Measurements from ENCODE around the gene RBFA. TPM values are rescaled to one million over a fixed set of nuclear protein-coding genes. Genes with fewer than 3 reads are reported as not detected.

RBFA gene
- total and polyA plus RNA-seq, 2 experiments from 2014 or later = 33.8 to 43.3 TPM

DNA sequence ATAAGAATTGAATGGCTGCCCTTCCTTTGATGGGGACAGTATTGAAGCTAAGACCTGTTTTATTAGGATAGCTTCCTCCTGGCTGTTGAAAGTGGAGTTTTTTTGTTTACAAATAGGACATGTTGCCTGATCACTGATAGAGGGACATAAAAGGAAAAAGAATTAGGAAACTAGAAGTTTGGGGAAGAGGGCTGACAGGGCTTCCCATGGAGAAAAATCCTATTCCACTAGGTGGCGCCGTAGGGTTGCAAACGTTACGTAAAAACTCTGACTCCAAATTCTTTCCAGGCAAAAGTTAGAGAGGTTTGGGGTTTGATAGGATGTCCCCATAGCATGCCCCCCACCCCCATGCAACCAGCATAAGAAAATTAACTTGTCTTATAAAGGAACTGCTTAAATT lies 11.1 kb upstream of the RBFA start:
- Mint-ChIP-seq H3K4me3 (no peak overlapping the region), H3K27ac (no peak overlapping the region), H3K36me3 (ENCODE audit: low read depth) (peaks cover 41% of the 10 kb centered on the region), H3K4me1 (no peaks in the 10 kb centered on the region), H3K9me3 (peaks cover 78% of the 10 kb centered on the region), H3K27me3 (ENCODE audit: insufficient read depth, low read depth, poor library complexity) (peaks cover 5% of the 10 kb centered on the region)
- TF ChIP-seq, protein P1, sequence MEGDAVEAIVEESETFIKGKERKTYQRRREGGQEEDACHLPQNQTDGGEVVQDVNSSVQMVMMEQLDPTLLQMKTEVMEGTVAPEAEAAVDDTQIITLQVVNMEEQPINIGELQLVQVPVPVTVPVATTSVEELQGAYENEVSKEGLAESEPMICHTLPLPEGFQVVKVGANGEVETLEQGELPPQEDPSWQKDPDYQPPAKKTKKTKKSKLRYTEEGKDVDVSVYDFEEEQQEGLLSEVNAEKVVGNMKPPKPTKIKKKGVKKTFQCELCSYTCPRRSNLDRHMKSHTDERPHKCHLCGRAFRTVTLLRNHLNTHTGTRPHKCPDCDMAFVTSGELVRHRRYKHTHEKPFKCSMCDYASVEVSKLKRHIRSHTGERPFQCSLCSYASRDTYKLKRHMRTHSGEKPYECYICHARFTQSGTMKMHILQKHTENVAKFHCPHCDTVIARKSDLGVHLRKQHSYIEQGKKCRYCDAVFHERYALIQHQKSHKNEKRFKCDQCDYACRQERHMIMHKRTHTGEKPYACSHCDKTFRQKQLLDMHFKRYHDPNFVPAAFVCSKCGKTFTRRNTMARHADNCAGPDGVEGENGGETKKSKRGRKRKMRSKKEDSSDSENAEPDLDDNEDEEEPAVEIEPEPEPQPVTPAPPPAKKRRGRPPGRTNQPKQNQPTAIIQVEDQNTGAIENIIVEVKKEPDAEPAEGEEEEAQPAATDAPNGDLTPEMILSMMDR (conservative IDR thresholded peaks at IDR 0.05; ENCODE audit: low read depth in 2 of 2) = peak; percentile 69 to 77
- no peak for TF ChIP-seq STAT1 (IDR thresholded peaks at IDR 0.05; ENCODE audit: unreplicated experiment)
- Histone ChIP-seq H3K9me2 (ENCODE audit: insufficient read depth) (no peaks in the 10 kb centered on the region), H4K20me1 (replicated peaks; ENCODE audit: insufficient read depth) (no peaks in the 10 kb centered on the region), H3K4me1 (ENCODE audit: insufficient read depth) (no peaks in the 10 kb centered on the region), H3K79me2 (replicated peaks; ENCODE audit: insufficient read depth) (no peaks in the 10 kb centered on the region), H3K27me3 (ENCODE audit: insufficient read depth) (no peaks in the 10 kb centered on the region), H3K27ac (ENCODE audit: low read depth) (no peak overlapping the region), H3F3A (replicated peaks; ENCODE audit: low read depth) (no peaks in the 10 kb centered on the region; the same call in 1 of the 2 replicates), H3K4me2 (no peak overlapping the region), H3K4me3 (no peak overlapping the region), H2AFZ (no peak overlapping the region), H3K36me3 (ENCODE audit: insufficient read depth) (peaks cover 4% of the 10 kb centered on the region)
- DNase-seq (ENCODE audit: low spot score) (peak; percentile 70), ATAC-seq (no peak)

DNA sequence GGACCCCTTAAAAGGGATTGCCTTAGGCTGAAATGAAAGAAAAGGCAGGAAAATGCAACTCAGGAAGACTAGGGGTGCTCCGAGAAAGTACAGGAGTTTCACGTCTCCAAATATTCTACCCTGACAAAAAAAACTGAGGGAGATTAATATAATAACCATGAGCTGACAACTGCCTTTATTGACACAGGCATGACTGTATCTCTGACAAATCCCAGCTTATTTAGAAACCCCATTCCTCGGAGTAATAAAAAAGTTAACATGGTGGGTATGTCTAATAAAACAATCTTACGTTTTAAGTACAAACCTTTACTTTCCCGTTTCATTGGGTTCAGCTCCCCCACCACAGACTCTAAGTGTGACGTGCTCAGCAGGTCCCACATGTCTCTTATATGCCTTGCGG lies 7.9 kb upstream of the RBFA start:
- Mint-ChIP-seq H3K4me3 (no peak overlapping the region), H3K36me3 (ENCODE audit: low read depth) (peaks cover 34% of the 10 kb centered on the region), H3K27me3 (ENCODE audit: insufficient read depth, low read depth, poor library complexity) (peaks cover 5% of the 10 kb centered on the region), H3K9me3 (peaks cover 57% of the 10 kb centered on the region), H3K27ac (no peak overlapping the region), H3K4me1 (no peaks in the 10 kb centered on the region)
- H3F3A ChIP-seq (replicated peaks; ENCODE audit: low read depth) = no peaks in the 10 kb centered on the region; the same call in 1 of the 2 replicates
- H3K4me1 ChIP-seq (ENCODE audit: insufficient read depth) = no peaks in the 10 kb centered on the region
- H2AFZ ChIP-seq = no peak overlapping the region
- no peaks in the 10 kb centered on the region for H4K20me1 ChIP-seq (replicated peaks; ENCODE audit: insufficient read depth)
- ATAC-seq = no peak
- H3K9me2 ChIP-seq (ENCODE audit: insufficient read depth) = no peaks in the 10 kb centered on the region
- H3K27ac ChIP-seq (ENCODE audit: low read depth) = no peak overlapping the region
- no peak overlapping the region for H3K4me2 ChIP-seq
- H3K27me3 ChIP-seq (ENCODE audit: insufficient read depth) = no peaks in the 10 kb centered on the region
- DNase-seq (ENCODE audit: low spot score) = no peak
- H3K79me2 ChIP-seq (replicated peaks; ENCODE audit: insufficient read depth) = no peaks in the 10 kb centered on the region
- peaks cover 4% of the 10 kb centered on the region for H3K36me3 ChIP-seq (ENCODE audit: insufficient read depth)
- no peak overlapping the region for H3K4me3 ChIP-seq
- no peak for TF ChIP-seq ZNF114 (CRISPR knock-in tag; IDR thresholded peaks at IDR 0.05)
- TF ChIP-seq POLR2AphosphoS5 (IDR thresholded peaks at IDR 0.05; ENCODE audit: low read depth) = no peak
- no peak for TF ChIP-seq JUNB (IDR thresholded peaks at IDR 0.05; ENCODE audit: unreplicated experiment)
- no peak for TF ChIP-seq ZNF462 (CRISPR knock-in tag; IDR thresholded peaks at IDR 0.05)
- TF ChIP-seq NANOG (IDR thresholded peaks at IDR 0.05; ENCODE audit: borderline replicate concordance) = no peak
- TF ChIP-seq EZH2phosphoT487 (IDR thresholded peaks at IDR 0.05; ENCODE audit: unreplicated experiment) = no peak
- TF ChIP-seq STAT1 (IDR thresholded peaks at IDR 0.05; ENCODE audit: unreplicated experiment) = no peak
- no peak for TF ChIP-seq EZH2 (IDR thresholded peaks at IDR 0.05; ENCODE audit: low read depth, unreplicated experiment)
- TF ChIP-seq REST (IDR thresholded peaks at IDR 0.05; ENCODE audit: unreplicated experiment) = no peak
